ENCODE results near the gene CPN1.
"Not testable (repeated sequence)": the region's sequence is repeated elsewhere in the genome, so short reads cannot be mapped to it uniquely, and the experiment has no call there.

CPN1 gene

DNA sequence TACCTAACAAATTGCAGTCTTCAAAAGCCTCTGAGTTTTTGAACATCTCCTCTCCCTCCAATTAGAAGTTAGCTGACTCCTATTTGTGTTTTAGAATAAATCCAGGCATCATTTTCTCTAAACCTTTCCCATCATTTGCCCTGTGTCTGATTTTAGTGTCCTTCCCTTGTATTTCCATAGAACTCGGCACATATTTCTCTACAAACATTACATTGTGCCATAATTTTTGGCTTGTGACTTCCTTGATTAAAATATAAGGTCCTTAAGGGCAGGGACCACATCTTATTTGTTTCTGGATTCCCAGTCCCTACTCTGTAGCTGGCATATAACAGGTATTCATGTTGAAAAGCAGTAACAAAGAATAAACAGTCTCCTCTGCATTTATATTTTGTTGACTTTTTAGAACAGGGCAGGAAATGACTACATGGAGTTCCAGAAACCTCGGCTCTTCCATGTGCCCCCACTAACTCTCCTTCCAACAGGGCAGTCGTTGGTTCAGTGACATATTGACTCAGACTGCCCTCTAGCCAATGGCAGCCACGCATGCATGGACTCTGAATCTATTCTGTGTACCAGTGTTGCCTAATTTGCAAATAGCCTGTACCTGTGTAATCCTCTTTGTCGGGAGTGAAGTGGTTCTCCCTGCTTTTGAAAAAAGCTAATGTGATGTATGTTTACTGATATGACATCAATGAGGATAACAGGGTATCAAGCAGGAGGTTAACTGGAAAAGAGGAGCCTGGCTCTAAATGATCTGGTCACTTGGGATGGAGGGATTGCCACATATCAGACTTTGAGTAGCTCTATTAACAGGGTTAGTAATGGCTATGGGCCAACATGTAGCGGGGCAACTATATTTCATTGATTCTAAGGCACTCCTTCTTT is 19.8 kb upstream of the CPN1 start:
- no peak for TF ChIP-seq ZNF274 (IDR thresholded peaks at IDR 0.05; ENCODE audit: low read depth, low read length)
- H3K4me3 ChIP-seq (ENCODE audit: low read length): no peak overlapping the region

GRCh38 chr10:100100651-100101184 is 19.0 kb upstream of the CPN1 start:
- no peak overlapping the region for H3K4me3 ChIP-seq (ENCODE audit: low read length)
- TF ChIP-seq ZNF274 (IDR thresholded peaks at IDR 0.05; ENCODE audit: low read depth, low read length): no peak

DNA sequence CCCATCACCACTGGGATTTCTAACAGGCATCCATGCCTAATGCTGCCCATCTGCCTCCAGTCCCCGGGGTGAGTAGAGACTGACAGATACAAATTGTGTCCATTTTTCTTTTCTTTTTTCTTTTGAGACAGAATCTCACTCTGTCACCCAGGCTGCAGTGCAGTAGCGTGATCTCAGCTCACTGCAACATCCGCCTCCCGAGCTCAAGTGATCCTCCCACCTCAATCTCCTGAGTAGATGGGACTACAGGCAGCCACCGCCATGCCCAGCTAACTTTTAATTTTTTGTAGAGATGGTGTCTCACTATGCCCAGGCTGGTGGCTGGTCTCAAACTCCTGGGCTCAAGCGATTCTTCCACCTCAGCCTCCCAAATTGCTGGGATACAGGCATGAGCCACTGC is 7.6 kb upstream of the CPN1 start:
- TF ChIP-seq ZNF274 (IDR thresholded peaks at IDR 0.05; ENCODE audit: low read depth, low read length): no peak
- no peak overlapping the region for H3K4me3 ChIP-seq (ENCODE audit: low read length)

DNA sequence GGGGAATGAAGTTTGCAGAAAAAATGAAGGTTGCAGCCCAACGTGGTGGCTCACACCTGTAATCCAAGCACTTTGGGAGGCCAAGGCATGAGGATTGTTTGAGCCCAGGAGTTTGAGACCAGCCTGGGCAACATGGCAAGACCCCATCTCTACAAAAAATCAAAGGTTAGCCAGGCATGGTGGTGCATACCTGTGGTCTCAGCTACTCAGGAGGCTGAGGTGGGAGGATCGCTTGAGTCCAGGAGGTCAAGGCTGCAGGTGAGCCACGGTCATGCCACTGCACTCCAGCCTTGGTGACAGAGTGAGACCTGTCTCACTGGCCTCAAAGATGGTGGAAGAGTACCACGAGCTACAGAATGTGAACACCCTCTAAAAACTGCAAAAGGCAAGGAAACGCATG is 5.0 kb upstream of the CPN1 start:
- H3K4me3 ChIP-seq (ENCODE audit: low read length): not testable (repeated sequence)

GRCh38 chr10:100085596-100085995 is 3.9 kb upstream of the CPN1 start:
- TF ChIP-seq ZNF274 (IDR thresholded peaks at IDR 0.05; ENCODE audit: low read depth, low read length): no peak
- H3K4me3 ChIP-seq (ENCODE audit: low read length): no peak overlapping the region

DNA sequence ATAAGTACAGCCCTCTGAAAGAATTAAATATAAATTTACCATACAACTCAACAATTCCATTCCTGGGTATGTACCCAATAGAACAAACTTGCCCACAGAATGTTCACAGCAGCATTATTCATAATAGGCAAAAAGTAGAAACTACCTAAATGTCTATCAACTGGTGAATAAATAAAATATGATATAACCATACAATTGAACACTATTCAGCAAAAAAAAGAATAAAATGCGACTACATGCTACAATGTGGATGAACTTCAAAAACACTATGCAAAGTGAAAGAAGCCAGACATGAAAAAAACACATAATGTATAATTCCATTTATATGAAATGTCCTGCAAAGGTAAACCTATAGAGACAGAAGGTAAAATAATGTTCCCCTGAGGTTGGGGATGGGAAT is 2.0 kb upstream of the CPN1 start:
- no peak overlapping the region for H3K4me3 ChIP-seq (ENCODE audit: low read length)
- no peak for TF ChIP-seq ZNF274 (IDR thresholded peaks at IDR 0.05; ENCODE audit: low read depth, low read length)

- not testable (repeated sequence) for H3K4me3 ChIP-seq (ENCODE audit: low read length)
Observed at GRCh38 chr10:100082276-100082675, 607 bp upstream of the CPN1 start.

- TF ChIP-seq ZNF274 (IDR thresholded peaks at IDR 0.05; ENCODE audit: low read depth, low read length): no peak
- no peak overlapping the region for H3K4me3 ChIP-seq (ENCODE audit: low read length)
Observed at GRCh38 chr10:100076750-100077149, 4.9 kb downstream of the CPN1 start.

DNA sequence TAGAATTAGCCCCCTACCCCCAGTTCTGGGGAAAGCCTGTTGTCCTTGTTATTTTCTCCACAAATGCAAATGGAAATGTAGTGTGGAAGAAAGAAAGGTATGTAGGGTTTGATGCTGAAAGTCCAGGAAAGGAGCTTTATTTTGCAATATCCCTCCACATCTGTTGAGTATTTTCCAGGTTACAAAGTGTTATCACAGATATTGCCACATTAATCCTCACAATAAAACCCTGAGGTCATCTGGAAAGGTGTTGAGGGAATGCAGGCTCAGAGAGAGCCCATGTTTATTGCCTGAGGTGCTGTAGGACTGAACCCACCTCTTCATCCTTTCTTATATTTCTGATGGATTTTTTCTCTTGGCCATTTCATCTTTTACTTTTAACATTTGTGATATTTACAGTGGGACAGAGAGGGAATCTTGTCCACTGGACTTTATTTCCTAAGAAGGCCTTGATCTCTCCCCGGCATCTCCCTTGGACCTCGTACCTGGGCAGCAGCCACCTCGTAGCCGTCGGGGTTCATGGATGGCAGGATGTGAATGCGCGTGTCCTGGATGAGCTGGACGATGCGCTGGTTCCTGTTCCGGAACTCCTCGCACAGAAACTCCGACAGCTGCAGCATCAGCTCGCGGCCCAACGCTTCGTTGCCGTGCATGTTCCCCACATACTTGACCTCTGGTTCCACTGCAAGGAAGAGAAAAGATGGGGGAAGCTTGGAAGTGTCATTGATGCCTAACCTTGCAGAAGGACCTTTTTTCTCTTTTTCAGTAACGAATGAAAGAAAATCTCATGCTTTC is 6.0 kb downstream of the CPN1 start:
- no peak for TF ChIP-seq ZNF274 (IDR thresholded peaks at IDR 0.05; ENCODE audit: low read depth, low read length)
- no peak overlapping the region for H3K4me3 ChIP-seq (ENCODE audit: low read length)

DNA sequence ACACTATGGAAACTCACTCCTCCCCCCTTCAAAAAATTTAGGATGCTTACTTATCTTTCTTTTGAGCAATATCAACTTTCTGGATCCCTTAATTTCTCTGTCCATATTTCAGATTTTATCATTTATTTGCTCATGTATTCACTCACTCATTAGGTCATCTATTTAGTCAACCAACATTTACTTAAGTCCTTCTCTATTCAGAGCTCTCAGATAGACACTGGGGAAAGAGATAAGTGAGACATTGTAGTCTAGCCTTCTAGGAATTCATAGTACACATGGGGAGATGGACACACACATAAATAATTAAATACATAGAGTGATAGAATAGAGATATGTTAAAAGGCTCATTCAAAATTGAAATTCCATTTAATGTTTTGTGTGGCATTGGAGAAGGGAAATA is 9.2 kb downstream of the CPN1 start:
- H3K4me3 ChIP-seq (ENCODE audit: low read length): no peak overlapping the region
- no peak for TF ChIP-seq ZNF274 (IDR thresholded peaks at IDR 0.05; ENCODE audit: low read depth, low read length)

DNA sequence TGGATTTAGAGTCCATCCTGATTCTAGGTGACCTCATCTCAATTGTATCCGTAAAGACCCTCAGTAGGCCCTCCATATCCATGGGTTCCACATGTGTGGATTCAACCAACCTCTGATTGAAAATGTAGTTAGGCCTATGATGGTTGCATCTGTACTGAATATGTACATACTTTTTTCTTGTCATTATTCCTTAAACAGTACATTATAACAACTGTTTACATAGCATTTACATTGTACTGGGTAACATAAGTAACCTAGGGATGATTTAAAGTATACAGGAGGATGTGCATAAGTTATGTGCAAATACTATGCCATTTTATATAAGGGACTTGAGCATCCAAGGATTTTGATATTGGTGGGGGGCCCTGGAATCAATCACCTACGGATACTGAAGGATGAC is 10.1 kb downstream of the CPN1 start:
- no peak overlapping the region for H3K4me3 ChIP-seq (ENCODE audit: low read length)
- TF ChIP-seq ZNF274 (IDR thresholded peaks at IDR 0.05; ENCODE audit: low read depth, low read length): no peak

DNA sequence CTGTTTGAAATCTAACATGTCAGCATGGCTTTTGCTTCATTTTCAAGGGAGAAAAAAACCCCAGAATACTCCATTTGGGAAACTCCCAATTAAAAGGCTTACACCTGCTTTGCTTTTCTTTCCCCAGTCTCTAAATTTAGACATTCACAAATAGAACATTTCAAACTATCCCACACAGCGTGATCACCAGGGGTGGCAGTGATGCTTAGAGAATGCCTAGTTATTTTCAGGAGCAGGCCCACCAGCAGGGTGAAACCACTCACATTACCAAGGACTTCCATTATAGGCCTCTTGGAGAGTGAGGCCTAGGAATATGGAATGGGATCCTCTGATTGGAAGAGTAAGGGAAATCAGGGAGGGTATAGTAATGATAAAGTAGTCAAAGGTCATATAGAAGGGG is 14.2 kb downstream of the CPN1 start:
- no peak overlapping the region for H3K4me3 ChIP-seq (ENCODE audit: low read length)
- TF ChIP-seq ZNF274 (IDR thresholded peaks at IDR 0.05; ENCODE audit: low read depth, low read length): no peak

- no peak for TF ChIP-seq ZNF274 (IDR thresholded peaks at IDR 0.05; ENCODE audit: low read depth, low read length)
- H3K4me3 ChIP-seq (ENCODE audit: low read length): no peak overlapping the region
Observed at GRCh38 chr10:100065084-100065660, 16.5 kb downstream of the CPN1 start.

DNA sequence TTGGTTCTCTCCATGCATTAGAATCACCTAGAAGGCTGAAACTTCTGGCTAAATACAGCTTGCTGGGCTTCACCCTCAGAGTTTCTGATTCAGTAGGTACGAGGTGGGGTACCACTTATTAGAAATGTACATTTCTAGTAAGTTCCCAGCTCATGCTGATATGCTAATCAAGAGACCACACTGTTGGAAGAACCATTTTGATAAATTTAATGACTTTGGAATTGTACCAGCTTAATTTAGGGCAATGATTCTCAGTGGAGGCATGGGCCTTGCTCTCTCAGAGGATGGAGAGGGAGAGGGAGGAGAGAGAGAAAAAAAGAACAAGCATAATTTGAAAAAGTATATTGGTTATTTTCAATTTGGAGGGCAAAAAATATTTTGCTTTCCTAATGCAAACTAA is 20.3 kb downstream of the CPN1 start:
- H3K4me3 ChIP-seq (ENCODE audit: low read length): no peak overlapping the region
- TF ChIP-seq ZNF274 (IDR thresholded peaks at IDR 0.05; ENCODE audit: low read depth, low read length): no peak

DNA sequence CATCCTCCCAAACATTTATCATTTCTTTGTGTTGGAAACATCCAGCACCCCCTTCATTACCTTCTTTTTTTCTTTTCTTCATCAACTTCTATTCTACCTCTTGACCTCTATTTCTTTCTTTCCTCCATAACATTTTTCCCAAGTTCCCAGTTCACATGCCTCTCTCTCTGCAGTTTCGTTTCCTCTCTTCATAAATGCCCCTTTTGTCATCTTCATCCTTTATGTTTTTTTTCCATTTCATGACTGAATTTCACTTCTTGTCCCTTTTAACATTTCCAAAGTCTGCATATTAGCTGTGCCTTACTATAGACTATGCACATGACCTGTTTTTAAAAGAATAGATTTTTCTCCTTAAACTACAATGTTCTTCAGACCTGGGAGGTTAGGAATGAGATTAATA is 23.7 kb downstream of the CPN1 start:
- no peak for TF ChIP-seq ZNF274 (IDR thresholded peaks at IDR 0.05; ENCODE audit: low read depth, low read length)
- no peak overlapping the region for H3K4me3 ChIP-seq (ENCODE audit: low read length)

Measured in GM08714 (cell line).